Raji (cell line): ENCODE data around the gene CRLF2.

Experiments
- POLR2A ChIP-seq: IDR thresholded peaks from 2 replicates; pipeline ENCODE4 v1.6.1; 2011; ENCODE audit warnings: low read depth, low read length, control low read depth; ENCODE audit not compliant: insufficient read depth

The CRLF2 gene

GRCh38 chrX:1170243-1170642, 42.2 kb downstream of the CRLF2 start:
- TF ChIP-seq POLR2A, result no peak

GRCh38 chrX:1169189-1169588, 43.3 kb downstream of the CRLF2 start:
- no peak for TF ChIP-seq POLR2A

GRCh38 chrX:1167918-1168481, 44.4 kb downstream of the CRLF2 start:
- TF ChIP-seq POLR2A, result no peak

GRCh38 chrX:1167466-1167865, 45.0 kb downstream of the CRLF2 start:
- no peak for TF ChIP-seq POLR2A

- no peak for TF ChIP-seq POLR2A
These were observed 46.8 kb downstream of the CRLF2 start for GRCh38 chrX:1165535-1166196.

- TF ChIP-seq POLR2A, result no peak
These were observed 47.8 kb downstream of the CRLF2 start for GRCh38 chrX:1164322-1165288.

GRCh38 chrX:1163231-1163630, 49.2 kb downstream of the CRLF2 start:
- TF ChIP-seq POLR2A, result no peak

GRCh38 chrX:1162119-1162916, 50.1 kb downstream of the CRLF2 start:
- no peak for TF ChIP-seq POLR2A

GRCh38 chrX:1159548-1159947, 52.9 kb downstream of the CRLF2 start:
- no peak for TF ChIP-seq POLR2A

GRCh38 chrX:1153940-1154339, 58.5 kb downstream of the CRLF2 start:
- no peak for TF ChIP-seq POLR2A

GRCh38 chrX:1152090-1152489, 60.4 kb downstream of the CRLF2 start:
- no peak for TF ChIP-seq POLR2A

GRCh38 chrX:1151378-1152077, 60.9 kb downstream of the CRLF2 start:
- no peak for TF ChIP-seq POLR2A

- no peak for TF ChIP-seq POLR2A
These were observed 61.7 kb downstream of the CRLF2 start for GRCh38 chrX:1150569-1151347.
